ENCODE results near the gene PLEKHA6. TPM values are rescaled to one million over a fixed set of nuclear protein-coding genes. Genes with fewer than 3 reads are reported as not detected.

The PLEKHA6 gene
- total RNA-seq, 1 experiment from 2014 or later: 2.1 TPM

- H2AFZ ChIP-seq (ENCODE audit: low read length): no peak overlapping the region
- peak overlapping the region; percentile 42 for H3K27ac ChIP-seq (ENCODE audit: insufficient read length, low read depth, low read length)
Observed at GRCh38 chr1:204337036-204337429, 22.7 kb downstream of the PLEKHA6 start.

More at GRCh38 chr1:204337036-204337429, 22.7 kb downstream of the PLEKHA6 start:
- Histone ChIP-seq H2BK12ac (ENCODE audit: insufficient read length, low read depth, low read length) (no peak overlapping the region), H3K23ac (ENCODE audit: insufficient read length, low read depth, low read length) (no peak overlapping the region), H3K23me2 (ENCODE audit: insufficient read length, low read depth, low read length, poor library complexity, severe bottlenecking) (no peaks in the 10 kb centered on the region), H3K14ac (ENCODE audit: insufficient read depth, low read length) (no peak overlapping the region), H3K4me2 (ENCODE audit: insufficient read depth, insufficient read length, low read length) (peak overlapping the region; percentile 7), H3K4ac (ENCODE audit: low read depth, low read length) (no peak overlapping the region), H2BK20ac (ENCODE audit: low read depth, low read length, poor library complexity, severe bottlenecking) (no peak overlapping the region), H2AK5ac (ENCODE audit: insufficient read length, low read length) (no peak overlapping the region), H3K9ac (ENCODE audit: extremely low read depth, insufficient read length, low read length) (no peak overlapping the region), H4K91ac (ENCODE audit: insufficient read length, low read depth, low read length) (no peak overlapping the region), H3K27me3 (ENCODE audit: insufficient read depth, low read length) (no peaks in the 10 kb centered on the region), H4K20me1 (ENCODE audit: control insufficient read depth, insufficient read depth, insufficient read length) (no peaks in the 10 kb centered on the region), H3K4me1 (ENCODE audit: insufficient read depth, low read length) (peaks cover 41% of the 10 kb centered on the region), H3K18ac (ENCODE audit: insufficient read length, low read depth, low read length) (no peak overlapping the region), H2BK120ac (ENCODE audit: low read depth, low read length, poor library complexity, severe bottlenecking) (no peak overlapping the region), H2BK5ac (ENCODE audit: insufficient read length, low read length) (no peak overlapping the region), H3K56ac (ENCODE audit: insufficient read length, low read depth, low read length) (no peak overlapping the region), H4K5ac (ENCODE audit: insufficient read length, low read depth, low read length) (no peak overlapping the region), H3K79me1 (ENCODE audit: insufficient read depth, low read depth, low read length, poor library complexity, severe bottlenecking) (no peaks in the 10 kb centered on the region), H4K8ac (replicated peaks; ENCODE audit: insufficient read length, low read depth, low read length) (no peak overlapping the region), H3K79me2 (ENCODE audit: insufficient read depth, low read length) (no peaks in the 10 kb centered on the region), H3T11ph (ENCODE audit: low read length) (no peak overlapping the region), H2BK15ac (ENCODE audit: low read depth, low read length) (no peak overlapping the region), H3K9me3 (ENCODE audit: control insufficient read depth, low read depth, low read length) (no peaks in the 10 kb centered on the region)
- H3K36me3 Mint-ChIP-seq (ENCODE audit: insufficient read depth in 1 of 3, low read depth in 3 of 3): no peaks in the 10 kb centered on the region
- H3K4me1 Mint-ChIP-seq: peaks cover 44 to 45% of the 10 kb centered on the region in 2 experiments
- TF ChIP-seq, protein P1, sequence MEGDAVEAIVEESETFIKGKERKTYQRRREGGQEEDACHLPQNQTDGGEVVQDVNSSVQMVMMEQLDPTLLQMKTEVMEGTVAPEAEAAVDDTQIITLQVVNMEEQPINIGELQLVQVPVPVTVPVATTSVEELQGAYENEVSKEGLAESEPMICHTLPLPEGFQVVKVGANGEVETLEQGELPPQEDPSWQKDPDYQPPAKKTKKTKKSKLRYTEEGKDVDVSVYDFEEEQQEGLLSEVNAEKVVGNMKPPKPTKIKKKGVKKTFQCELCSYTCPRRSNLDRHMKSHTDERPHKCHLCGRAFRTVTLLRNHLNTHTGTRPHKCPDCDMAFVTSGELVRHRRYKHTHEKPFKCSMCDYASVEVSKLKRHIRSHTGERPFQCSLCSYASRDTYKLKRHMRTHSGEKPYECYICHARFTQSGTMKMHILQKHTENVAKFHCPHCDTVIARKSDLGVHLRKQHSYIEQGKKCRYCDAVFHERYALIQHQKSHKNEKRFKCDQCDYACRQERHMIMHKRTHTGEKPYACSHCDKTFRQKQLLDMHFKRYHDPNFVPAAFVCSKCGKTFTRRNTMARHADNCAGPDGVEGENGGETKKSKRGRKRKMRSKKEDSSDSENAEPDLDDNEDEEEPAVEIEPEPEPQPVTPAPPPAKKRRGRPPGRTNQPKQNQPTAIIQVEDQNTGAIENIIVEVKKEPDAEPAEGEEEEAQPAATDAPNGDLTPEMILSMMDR (conservative IDR thresholded peaks at IDR 0.05): no peak
- no peak overlapping the region for H3K27ac Mint-ChIP-seq
- H3K9me3 Mint-ChIP-seq: no peaks in the 10 kb centered on the region
- DNase-seq: no peak
- no peak overlapping the region for H3K4me3 Mint-ChIP-seq
- peaks cover 6% of the 10 kb centered on the region for H3K27me3 Mint-ChIP-seq (ENCODE audit: low read depth)
- WGBS (ENCODE audit: extremely low coverage, insufficient read length, low lambda C conversion rate): no CpG with 5 or more reads among the region's 3 CpGs
